GM18867 (cell line): ENCODE results near the gene MCM8.
"Not testable (repeated sequence)": the region's sequence is repeated elsewhere in the genome, so short reads cannot be mapped to it uniquely, and the experiment has no call there.

Experiments
- ATAC-seq: cut with Tn5 transposase; IDR thresholded peaks from one replicate; pipeline ENCODE4 v1.9.1; 2021; ENCODE audit warnings: mild to moderate bottlenecking, moderate library complexity; ENCODE audit not compliant: unreplicated experiment

The MCM8 gene

DNA sequence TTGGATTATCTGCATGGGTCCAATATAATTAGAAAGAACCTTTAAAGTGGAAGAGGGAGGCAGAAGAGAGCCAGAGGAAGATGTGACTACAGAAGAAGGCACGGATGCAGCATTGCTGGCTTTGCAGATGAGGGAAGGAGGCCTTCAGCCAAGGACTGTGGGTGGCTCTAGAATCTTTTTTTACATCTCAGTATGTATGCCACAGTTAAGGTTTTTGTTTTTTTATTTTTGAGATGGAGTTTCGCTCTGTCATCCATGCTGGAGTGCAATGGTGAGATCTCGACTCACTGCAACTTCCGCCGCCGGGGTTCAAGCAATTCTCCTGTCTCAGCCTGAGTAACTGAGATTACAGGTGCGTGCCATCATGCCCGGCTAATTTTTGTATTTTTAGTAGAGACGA is 49.3 kb downstream of the MCM8 start:
- ATAC-seq = no peak

- ATAC-seq = no peak
Observed at GRCh38 chr20:6000871-6001270, 50.4 kb downstream of the MCM8 start.

DNA sequence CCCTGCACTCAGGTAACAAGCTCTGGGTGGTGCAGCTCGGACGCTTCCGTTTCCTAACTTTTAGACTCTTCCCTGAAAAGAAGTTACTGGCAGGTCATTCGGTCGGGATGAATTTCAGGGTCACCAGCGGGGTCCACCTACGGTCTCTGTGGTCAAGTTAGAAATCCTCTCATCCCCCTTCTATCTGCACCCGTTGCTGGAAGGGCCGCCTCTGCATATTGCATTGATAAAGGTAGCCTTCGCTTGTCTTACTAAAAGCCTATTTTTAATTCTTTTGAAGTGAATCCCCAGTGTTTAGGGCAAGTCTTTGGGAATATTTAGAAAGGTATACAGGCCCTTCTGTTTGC is 56.1 kb downstream of the MCM8 start:
- ATAC-seq = no peak

DNA sequence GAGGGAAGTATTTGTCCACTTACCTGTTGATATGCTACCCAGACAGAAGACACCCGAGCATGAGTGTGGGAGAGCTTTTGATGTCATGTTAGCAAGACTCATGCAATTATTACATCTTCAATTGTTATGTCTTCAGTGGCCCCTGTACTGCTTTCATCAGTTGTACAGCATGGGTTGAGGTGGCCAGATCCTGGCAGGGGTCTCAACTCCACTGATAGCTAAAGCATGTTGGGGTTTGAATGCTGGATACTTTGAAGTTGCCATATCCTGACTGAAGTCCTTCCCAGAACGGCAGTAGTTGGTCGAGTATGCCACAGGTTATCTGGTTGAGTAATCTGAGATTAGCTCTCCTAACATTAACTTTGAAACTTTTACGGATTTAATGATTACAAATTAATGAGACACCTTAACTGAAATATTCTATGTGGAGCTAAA is 56.7 kb downstream of the MCM8 start:
- no peak for ATAC-seq

- ATAC-seq = no peak
Observed at GRCh38 chr20:6007529-6008103, 57.2 kb downstream of the MCM8 start.

DNA sequence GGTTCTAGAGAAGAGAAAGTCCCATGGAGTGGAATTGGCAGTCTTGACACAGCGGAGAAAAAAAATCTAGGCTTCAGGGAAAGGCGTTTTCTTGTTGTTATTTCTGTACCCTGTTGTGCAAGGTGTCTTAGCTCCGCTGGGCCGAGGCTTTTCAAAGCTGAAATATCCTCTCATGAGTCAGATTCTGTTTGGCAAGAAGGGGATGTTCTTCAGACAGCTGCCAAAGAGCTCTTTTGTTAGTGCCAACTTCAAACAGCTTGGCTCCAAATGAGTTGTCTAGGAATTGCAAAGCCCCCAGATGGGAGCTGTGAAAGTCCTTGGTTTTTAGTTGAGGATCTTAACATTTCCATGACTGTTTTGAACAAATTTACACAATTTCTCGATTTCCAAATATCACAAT is 57.8 kb downstream of the MCM8 start:
- no peak for ATAC-seq

DNA sequence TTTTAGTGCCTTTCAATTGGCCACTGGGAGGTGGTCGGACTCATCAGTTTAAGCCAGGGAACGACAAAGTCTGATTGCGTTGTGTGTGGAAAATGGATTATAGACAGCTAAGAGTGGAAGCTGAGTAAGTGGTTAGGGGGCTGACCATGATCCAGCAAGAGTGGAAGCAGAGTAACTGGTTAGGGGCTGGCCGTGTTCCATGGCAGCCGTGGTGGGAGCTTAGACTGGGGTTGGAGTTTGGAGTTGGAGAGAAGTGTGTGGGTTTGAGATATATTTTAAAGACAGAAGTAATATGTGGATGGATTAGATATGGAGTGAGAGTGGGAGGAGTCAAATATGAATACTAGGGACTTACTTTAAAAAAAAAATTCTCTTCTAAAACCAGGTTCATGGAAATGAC is 61.7 kb downstream of the MCM8 start:
- no peak for ATAC-seq

- no peak for ATAC-seq
Observed at GRCh38 chr20:6014017-6014416, 63.6 kb downstream of the MCM8 start.

DNA sequence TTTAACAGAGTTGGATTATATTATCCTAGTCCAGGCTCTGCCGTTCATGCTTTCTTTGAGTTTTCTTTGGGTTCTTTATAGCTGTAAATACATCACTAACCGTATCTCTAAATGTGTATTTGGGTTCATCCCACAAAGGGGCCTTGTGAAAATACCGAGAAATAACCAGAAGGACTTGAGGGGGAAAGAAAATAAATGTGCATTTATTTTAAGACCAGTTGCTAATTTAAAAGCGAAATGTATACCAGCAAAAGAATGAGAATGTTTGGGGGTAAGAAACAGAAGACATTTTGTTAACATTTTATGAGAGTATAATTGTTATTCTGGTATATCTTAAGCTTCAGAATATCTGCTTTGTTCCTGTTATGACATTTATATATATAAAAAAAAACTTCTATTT is 64.5 kb downstream of the MCM8 start:
- ATAC-seq = no peak

DNA sequence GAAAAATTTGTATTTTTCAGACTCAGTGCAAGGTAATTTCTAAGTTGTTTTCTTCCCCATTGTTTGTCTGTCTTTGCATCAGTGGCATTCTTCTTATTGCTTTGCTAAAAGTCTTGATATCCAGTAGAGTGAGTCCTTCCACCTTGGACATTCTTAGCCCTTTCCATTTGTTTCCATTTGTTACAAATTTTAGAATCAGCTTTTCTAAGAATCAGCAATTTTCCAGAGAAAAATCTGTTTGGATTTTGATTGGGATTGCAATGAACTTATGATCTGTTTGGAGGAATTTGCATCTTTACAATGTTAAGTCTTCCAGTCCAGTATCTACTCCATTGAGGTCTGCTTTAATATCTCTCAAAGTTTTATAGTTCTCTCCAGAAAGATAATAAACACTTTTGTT is 67.0 kb downstream of the MCM8 start:
- ATAC-seq = no peak

GRCh38 chr20:6017880-6018279 is 67.4 kb downstream of the MCM8 start:
- ATAC-seq = no peak

DNA sequence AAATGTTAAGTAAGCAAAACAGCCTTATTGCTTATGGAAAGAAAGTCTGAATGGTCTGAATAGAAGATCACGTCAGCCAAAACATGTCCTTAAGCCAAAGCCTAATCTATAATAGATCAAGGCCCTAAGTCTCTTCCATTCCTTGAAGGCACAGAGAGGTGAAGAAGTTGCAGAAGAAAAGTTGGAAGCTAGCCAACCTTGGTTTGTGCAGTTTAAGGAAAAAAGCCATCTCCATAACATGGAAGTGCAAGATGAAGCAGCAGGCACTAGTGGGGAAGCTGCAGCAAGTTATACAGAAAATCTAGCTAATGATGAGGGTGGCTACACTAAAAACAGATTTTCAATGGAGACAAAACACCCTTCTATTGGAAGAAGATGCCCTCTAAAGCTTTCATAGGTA is 74.3 kb downstream of the MCM8 start:
- no peak for ATAC-seq

- no peak for ATAC-seq
Observed at GRCh38 chr20:6026051-6026450, 75.6 kb downstream of the MCM8 start.

GRCh38 chr20:6028818-6029217 is 78.4 kb downstream of the MCM8 start:
- no peak for ATAC-seq

GRCh38 chr20:6029538-6029937 is 79.1 kb downstream of the MCM8 start:
- ATAC-seq = no peak

DNA sequence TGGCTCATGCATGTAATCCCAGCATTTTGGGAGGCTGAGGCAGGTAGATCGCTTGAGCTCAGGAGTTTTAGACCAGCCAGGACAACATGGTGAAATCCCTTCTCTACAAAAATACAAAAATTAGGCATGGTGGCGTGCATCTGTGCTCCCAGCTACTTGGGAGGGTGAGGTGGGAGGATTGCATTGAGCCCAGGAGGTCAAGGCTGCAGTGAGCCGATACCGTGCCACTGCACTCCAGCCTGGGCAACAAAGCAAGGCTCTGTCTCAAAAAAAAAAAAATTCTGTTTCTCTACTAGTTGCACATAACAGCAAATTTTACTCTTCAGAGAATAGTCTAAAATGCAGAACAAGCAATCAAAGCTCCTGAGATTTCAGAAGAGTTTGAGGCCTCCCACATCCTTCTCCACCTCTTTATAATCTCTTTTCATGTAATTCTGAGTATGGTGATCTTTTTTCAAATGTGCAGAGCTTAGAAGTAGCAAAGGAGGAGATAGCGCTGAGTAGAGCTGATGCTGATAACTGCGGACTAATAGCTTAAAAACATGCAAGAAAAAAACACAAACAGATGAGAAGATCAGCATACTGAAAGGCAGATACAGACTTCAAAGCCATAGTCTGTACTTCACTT is 80.1 kb downstream of the MCM8 start:
- no peak for ATAC-seq

GRCh38 chr20:6032907-6033306 is 82.5 kb downstream of the MCM8 start:
- not testable (repeated sequence) for ATAC-seq

- ATAC-seq = no peak
Observed at GRCh38 chr20:6034134-6034969, 83.9 kb downstream of the MCM8 start.

DNA sequence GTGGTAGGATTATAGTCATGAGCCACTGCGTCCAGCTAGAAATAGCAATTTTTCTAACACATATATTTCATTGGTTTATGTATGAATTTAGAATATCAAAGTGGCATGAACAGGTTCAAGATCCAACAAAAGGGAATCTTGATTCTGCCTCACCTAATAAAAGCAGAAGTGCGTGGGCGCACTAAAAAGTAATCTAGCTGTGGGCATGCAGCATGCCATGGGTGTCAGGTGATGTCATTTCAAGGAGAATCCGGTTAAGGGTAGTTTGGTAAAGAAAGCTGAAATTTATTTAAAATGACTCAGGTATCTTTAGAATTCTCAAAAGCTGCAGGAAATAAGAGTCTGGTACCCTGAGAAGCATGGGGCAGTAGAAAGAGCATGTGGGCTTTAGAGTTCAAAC is 85.8 kb downstream of the MCM8 start:
- no peak for ATAC-seq

DNA sequence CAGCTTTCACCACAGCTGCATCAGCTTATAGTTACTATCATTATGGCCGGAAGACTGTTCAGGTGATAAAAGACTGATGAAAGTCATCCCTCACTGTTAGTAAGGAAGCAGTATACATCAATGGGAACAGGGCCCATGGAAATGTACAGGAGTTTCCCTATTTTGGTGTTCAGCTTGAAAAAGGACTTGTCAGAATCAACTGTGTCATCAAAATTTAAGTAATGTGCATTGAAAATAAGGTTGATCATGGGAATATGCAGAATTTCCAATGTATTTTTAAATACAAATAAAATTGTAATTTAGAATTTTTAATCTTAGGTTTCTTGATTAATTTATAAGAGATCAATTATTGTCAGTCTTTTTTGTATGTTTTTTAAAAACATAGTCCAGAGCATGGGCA is 86.6 kb downstream of the MCM8 start:
- ATAC-seq = no peak

GRCh38 chr20:6038256-6038655 is 87.8 kb downstream of the MCM8 start:
- no peak for ATAC-seq

GRCh38 chr20:6039766-6040165 is 89.3 kb downstream of the MCM8 start:
- no peak for ATAC-seq
